MCF 10A (cell line): ENCODE measurements around the gene AIP. TPM values are rescaled to one million over a fixed set of nuclear protein-coding genes. Genes with fewer than 3 reads are reported as not detected.
"Not testable (repeated sequence)": the region's sequence is repeated elsewhere in the genome, so short reads cannot be mapped to it uniquely, and the experiment has no call there.

Source experiments
- BruUV-seq: library from RNA; stranded (reverse); fragments of 400-500 nt; replicated peaks from 2 replicates; lab custom pipeline; 2021; lab: Mats Ljungman, UMichigan
- CTCF ChIA-PET: fragments of 300-600 bp; sonication (Branson Sonifier 250); formaldehyde crosslinking; extraction: SDS; loops from one replicate; lab custom pipeline; 2021; ENCODE audit warnings: antibody characterized with exemption, inconsistent platforms; lab: Yijun Ruan, JAX
- POLR2A ChIA-PET: fragments of 300-600, 350-650 bp; sonication (Branson Sonifier 250); formaldehyde crosslinking; extraction: SDS; loops from one replicate; lab custom pipeline; 2020; ENCODE audit warnings: antibody characterized with exemption, inconsistent platforms; lab: Yijun Ruan, JAX
- DNase-seq: peaks from one replicate; pipeline ENCODE4 v3.0.0-alpha.2; 2018; ENCODE audit not compliant: unreplicated experiment
- H3K27ac Mint-ChIP-seq: one replicate; pipeline ENCODE4 v1.8.0; 2022; ENCODE audit warnings: mild to moderate bottlenecking, low read depth, mixed read lengths; ENCODE audit not compliant: unreplicated experiment
- H3K27me3 Mint-ChIP-seq: one replicate; pipeline ENCODE4 v1.8.0; 2022; ENCODE audit warnings: mixed read lengths; ENCODE audit not compliant: insufficient read depth, unreplicated experiment
- H3K36me3 Mint-ChIP-seq: one replicate; pipeline ENCODE4 v1.8.0; 2022; ENCODE audit warnings: mild to moderate bottlenecking, moderate library complexity, mixed read lengths; ENCODE audit not compliant: insufficient read depth, unreplicated experiment
- H3K4me1 Mint-ChIP-seq: one replicate; pipeline ENCODE4 v1.8.0; 2022; ENCODE audit warnings: mixed read lengths; ENCODE audit not compliant: insufficient read depth, unreplicated experiment
- H3K4me3 Mint-ChIP-seq: one replicate; pipeline ENCODE4 v1.8.0; 2022; ENCODE audit warnings: mild to moderate bottlenecking, moderate library complexity, mixed read lengths; ENCODE audit not compliant: unreplicated experiment
- H3K9me3 Mint-ChIP-seq: one replicate; pipeline ENCODE4 v1.8.0; 2022; ENCODE audit warnings: mixed read lengths; ENCODE audit not compliant: unreplicated experiment
- CTCF ChIP-seq: fragments of 200-600 bp; IDR thresholded peaks from one replicate; pipeline ENCODE4 v1.8.0; 2022; ENCODE audit warnings: antibody characterized with exemption, mild to moderate bottlenecking; ENCODE audit not compliant: unreplicated experiment
- intact Hi-C: fragments of 100-400 bp; cut with micrococcal nuclease; formaldehyde crosslinking; loops from 2 replicates; pipeline ENCODE4 v1.14.1; 2022
- total RNA-seq: library from RNA; stranded (reverse); gene quantifications from 2 replicates; pipeline ENCODE4 v1.2.3, GENCODE V29; 2022

AIP gene
- total RNA-seq, 1 experiment from 2014 or later: 30.5 TPM

DNA sequence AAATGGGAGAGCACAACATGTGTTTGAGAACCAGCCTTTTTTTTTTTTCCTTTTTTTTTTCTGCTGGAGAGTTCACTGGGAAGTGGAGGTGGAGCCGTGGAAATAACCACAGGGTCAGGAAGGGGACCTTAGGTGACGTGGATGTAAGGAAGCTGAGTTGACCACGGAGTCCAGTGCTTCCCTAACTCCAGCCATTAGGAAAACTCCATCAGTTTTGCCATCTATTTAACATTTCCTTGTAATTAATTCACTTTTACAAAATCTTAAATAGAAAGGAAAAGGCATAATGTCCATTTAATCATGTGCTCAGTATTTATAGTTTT, 27.2 kb downstream of the AIP start:
- ChIA-PET CTCF (no interaction called here), POLR2A (no interaction called here)
- Mint-ChIP-seq H3K4me3 (no peak overlapping the region), H3K4me1 (peaks cover 20% of the 10 kb centered on the region), H3K27me3 (peaks cover 12% of the 10 kb centered on the region), H3K9me3 (no peaks in the 10 kb centered on the region), H3K27ac (no peak overlapping the region), H3K36me3 (peaks cover 6% of the 10 kb centered on the region)
- TF ChIP-seq CTCF: no peak
- no peak for DNase-seq
- intact Hi-C loops: no loop called here
- no TSS peak for BruUV-seq

DNA sequence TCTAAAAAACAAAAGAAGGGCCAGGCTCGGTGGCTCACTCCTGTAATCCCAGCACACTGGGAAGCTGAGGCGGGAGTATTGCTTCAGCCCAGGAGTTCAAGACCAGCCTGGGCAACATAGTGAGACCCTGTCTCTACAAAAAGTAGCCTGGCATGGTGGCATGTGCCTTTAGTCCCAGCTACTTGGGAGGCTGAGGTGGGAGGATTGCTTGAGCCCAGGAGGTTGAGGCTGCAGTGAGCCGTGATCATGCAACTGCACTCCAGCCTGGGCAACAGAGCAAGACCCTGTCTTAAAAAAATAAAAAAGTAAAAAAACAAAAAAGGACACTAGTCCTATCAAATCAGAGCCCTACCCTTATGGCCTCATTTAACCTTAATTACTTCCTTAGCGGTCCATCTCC, 28.7 kb downstream of the AIP start:
- POLR2A ChIA-PET: interaction anchor here (0.8 kb wide), 1 partner anchor 72 kb away, joined by 8 read pairs; the partner anchor contains the start of gene GSTP1
- BruUV-seq, DNase-seq, H3K4me1 Mint-ChIP-seq, H3K9me3 Mint-ChIP-seq, H3K36me3 Mint-ChIP-seq, intact Hi-C loops, H3K27ac Mint-ChIP-seq, H3K4me3 Mint-ChIP-seq, CTCF ChIA-PET: not testable (repeated sequence)
- H3K27me3 Mint-ChIP-seq: peaks cover 12% of the 10 kb centered on the region

GRCh38 chr11:67514116-67514515, 31.3 kb downstream of the AIP start:
- ChIA-PET POLR2A (no interaction called here), CTCF (interaction anchor here (0.7 kb wide), 1 partner anchor 204 kb away, joined by 4 read pairs; no protein-coding TSS in a partner anchor)
- H3K9me3 Mint-ChIP-seq: no peaks in the 10 kb centered on the region
- no peaks in the 10 kb centered on the region for H3K36me3 Mint-ChIP-seq
- TF ChIP-seq CTCF: no peak
- H3K4me1 Mint-ChIP-seq: peaks cover 3% of the 10 kb centered on the region
- no peak for DNase-seq
- H3K27ac Mint-ChIP-seq: no peak overlapping the region
- BruUV-seq: no TSS peak
- intact Hi-C loops: no loop called here
- peaks cover 12% of the 10 kb centered on the region for H3K27me3 Mint-ChIP-seq
- H3K4me3 Mint-ChIP-seq: no peak overlapping the region

DNA sequence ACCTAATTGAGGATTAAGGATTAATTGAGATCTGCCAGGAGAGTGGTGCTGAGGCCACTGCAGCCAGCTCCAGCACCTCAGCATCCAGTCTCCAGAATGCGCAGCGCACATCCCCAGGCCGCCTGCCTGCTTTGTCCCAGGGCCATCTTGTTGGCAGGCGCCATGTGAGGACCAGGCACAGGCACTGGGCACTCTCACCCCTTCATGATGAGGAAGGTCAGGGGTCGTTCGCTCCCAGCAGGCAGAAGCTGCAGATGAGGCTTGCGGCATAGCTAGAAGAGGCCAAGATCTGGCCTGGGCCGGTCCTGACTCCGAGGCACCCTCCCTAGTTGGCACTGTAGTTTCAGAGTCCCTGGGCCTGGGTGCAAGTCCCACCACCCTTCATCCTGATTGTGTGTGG, 34.0 kb downstream of the AIP start:
- no peak for TF ChIP-seq CTCF
- CTCF ChIA-PET: no interaction called here
- Mint-ChIP-seq H3K4me1 (no peaks in the 10 kb centered on the region), H3K9me3 (no peaks in the 10 kb centered on the region), H3K27me3 (peaks cover 12% of the 10 kb centered on the region), H3K36me3 (no peaks in the 10 kb centered on the region), H3K4me3 (no peak overlapping the region), H3K27ac (no peak overlapping the region)
- no TSS peak for BruUV-seq
- no peak for DNase-seq
- POLR2A ChIA-PET: interaction anchor here (1.2 kb wide), 1 partner anchor 12 kb away, joined by 3 read pairs; no protein-coding TSS in a partner anchor
- intact Hi-C loops: no loop called here
